Epidermal melanocyte (primary cell): Measurements from ENCODE around the gene RPL37.
"Not testable (repeated sequence)": the region's sequence is repeated elsewhere in the genome, so short reads cannot be mapped to it uniquely, and the experiment has no call there.

Experiments used
- DNase-seq: peaks from one replicate; pipeline ENCODE4 v3.0.0; 2011; ENCODE audit warnings: low spot score; ENCODE audit not compliant: insufficient read length

Gene RPL37

GRCh38 chr5:40834391-40834848, 602 bp downstream of the RPL37 start:
- no peak for DNase-seq

GRCh38 chr5:40833712-40834229, 1.3 kb downstream of the RPL37 start:
- no peak for DNase-seq

- no peak for DNase-seq
Measured at GRCh38 chr5:40832345-40832744, 2.7 kb downstream of the RPL37 start.

- no peak for DNase-seq
Measured at GRCh38 chr5:40831346-40832210, 3.4 kb downstream of the RPL37 start.

GRCh38 chr5:40829748-40830533, 5.1 kb downstream of the RPL37 start:
- DNase-seq = no peak

- DNase-seq = no peak
Measured at GRCh38 chr5:40828690-40829661, 6.0 kb downstream of the RPL37 start.

GRCh38 chr5:40828021-40828631, 6.9 kb downstream of the RPL37 start:
- no peak for DNase-seq

- DNase-seq = no peak
Measured at GRCh38 chr5:40827188-40827977, 7.6 kb downstream of the RPL37 start.

- DNase-seq = no peak
Measured at GRCh38 chr5:40826489-40827187, 8.4 kb downstream of the RPL37 start.

GRCh38 chr5:40825461-40826043, 9.5 kb downstream of the RPL37 start:
- not testable (repeated sequence) for DNase-seq

GRCh38 chr5:40823459-40823858, 11.6 kb downstream of the RPL37 start:
- no peak for DNase-seq

GRCh38 chr5:40813698-40814281, 21.2 kb downstream of the RPL37 start:
- no peak for DNase-seq

- DNase-seq = no peak
Measured at GRCh38 chr5:40812125-40812524, 22.9 kb downstream of the RPL37 start.

- DNase-seq = no peak
Measured at GRCh38 chr5:40801771-40802562, 33.1 kb downstream of the RPL37 start.

- DNase-seq = no peak
Measured at GRCh38 chr5:40799258-40799657, 35.8 kb downstream of the RPL37 start.

GRCh38 chr5:40798801-40799210, 36.2 kb downstream of the RPL37 start:
- no peak for DNase-seq

GRCh38 chr5:40798012-40798800, 36.8 kb downstream of the RPL37 start, which contains the start of gene PRKAA1:
Gene PRKAA1, minus strand, starts transcription at chr5:40798374. Its CDS starts 185 bp downstream, at chr5:40798189.
- peak; percentile 77 for DNase-seq
